BLaER1 treated with 17β-estradiol and CSF1 and Interleukin-3, amounts not matched to agents 10 nM and 100 nM (cell line): ENCODE data around the gene SLC12A4.
"Not testable (repeated sequence)": the region's sequence is repeated elsewhere in the genome, so short reads cannot be mapped to it uniquely, and the experiment has no call there.

Experiments
- H3K27ac ChIP-seq, 11 experiments: shearing (Covaris generic); formaldehyde crosslinking; 2 replicates each; pipeline ENCODE4 v1.8.1; 2022
- H3K27me3 ChIP-seq, 11 experiments: shearing (Covaris generic); formaldehyde crosslinking; 2 replicates each; pipeline ENCODE4 v1.8.1; 2022
- H3K36me3 ChIP-seq, 11 experiments: shearing (Covaris generic); formaldehyde crosslinking; 2 replicates each; pipeline ENCODE4 v1.8.1; 2022
- H3K4me1 ChIP-seq, 10 experiments: shearing (Covaris generic); formaldehyde crosslinking; 2 replicates each; pipeline ENCODE4 v1.8.1; 2022
- H3K4me2 ChIP-seq, 11 experiments: shearing (Covaris generic); formaldehyde crosslinking; 2 replicates each; pipeline ENCODE4 v1.8.1; 2022
- H3K4me3 ChIP-seq, 10 experiments: shearing (Covaris generic); formaldehyde crosslinking; 2 replicates each; pipeline ENCODE4 v1.8.1; 2022
- H3K9ac ChIP-seq, 11 experiments: shearing (Covaris generic); formaldehyde crosslinking; 2 replicates each; pipeline ENCODE4 v1.8.1; 2022
- H3K9me3 ChIP-seq, 11 experiments: shearing (Covaris generic); formaldehyde crosslinking; replicated peaks in 1 of 11; 2 replicates each; pipeline ENCODE4 v1.8.1; 2022
- H4K20me1 ChIP-seq, 11 experiments: shearing (Covaris generic); formaldehyde crosslinking; 2 replicates each; pipeline ENCODE4 v1.8.1; 2022
- Cebpa-rat ChIP-seq, 11 experiments: shearing (Covaris generic); IDR thresholded peaks; 2 replicates each; pipeline ENCODE4 v1.8.1; 2022

The SLC12A4 gene

GRCh38 chr16:68000450-68000849 lies 32.0 kb upstream of the SLC12A4 start:
- Histone ChIP-seq H3K36me3 (no peaks in the 10 kb centered on the region), H3K9me3 (peaks cover 0 to 12% (median 9%) of the 10 kb centered on the region in 11 experiments; a peak in 14 of 22 replicates), H4K20me1 (no peaks in the 10 kb centered on the region), H3K9ac (peak overlapping the region in 4 of 11 experiments; percentile 67 to 79 (median 71); a peak in 5 of 22 replicates), H3K4me2 (peak overlapping the region; percentile 48 to 92 (median 77)), H3K4me3 (peak overlapping the region in 1 of 10 experiments; percentile 46; a peak in 2 of 20 replicates), H3K27me3 (no peaks in the 10 kb centered on the region), H3K27ac (peak overlapping the region in 8 of 11 experiments; percentile 65 to 87 (median 80); a peak in 14 of 22 replicates), H3K4me1 (peaks cover 26 to 82% (median 37%) of the 10 kb centered on the region in 10 experiments)
- no peak for TF ChIP-seq Cebpa-rat (IDR thresholded peaks at IDR 0.05)

GRCh38 chr16:67999985-68000384 lies 31.5 kb upstream of the SLC12A4 start:
- Histone ChIP-seq H3K9ac (peak overlapping the region in 7 of 11 experiments; percentile 18 to 79 (median 69); a peak in 11 of 22 replicates), H3K4me3 (peak overlapping the region in 2 of 10 experiments; percentile 46 to 47; a peak in 2 of 20 replicates), H3K27ac (peak overlapping the region in 10 of 11 experiments; percentile 41 to 87 (median 80); a peak in 19 of 22 replicates), H3K36me3 (no peaks in the 10 kb centered on the region), H3K4me2 (peak overlapping the region; percentile 48 to 92 (median 77)), H3K9me3 (peaks cover 0 to 12% (median 9%) of the 10 kb centered on the region in 11 experiments; a peak in 14 of 22 replicates), H4K20me1 (no peaks in the 10 kb centered on the region), H3K4me1 (peaks cover 26 to 82% (median 39%) of the 10 kb centered on the region in 10 experiments), H3K27me3 (no peaks in the 10 kb centered on the region)
- no peak for TF ChIP-seq Cebpa-rat (IDR thresholded peaks at IDR 0.05)

GRCh38 chr16:67998779-67999688 lies 30.6 kb upstream of the SLC12A4 start, which contains the start of gene DPEP2:
Gene DPEP2 (minus strand): TSS chr16:67999484. CDS start chr16:67993212, 6,272 bp downstream.
- Histone ChIP-seq H3K27ac (peak within 1 kb of the TSS; percentile 25 to 87 (median 79); a peak in 19 of 22 replicates), H3K9ac (peak within 1 kb of the TSS; percentile 3 to 79 (median 67); a peak in 17 of 22 replicates), H3K4me2 (peak within 1 kb of the TSS; percentile 48 to 92 (median 77)), H3K9me3 (peaks cover 0 to 12% (median 9%) of the 10 kb centered on the region in 11 experiments; a peak in 14 of 22 replicates), H3K4me3 (peak within 1 kb of the TSS in 7 of 10 experiments; percentile 1 to 48 (median 46); a peak in 12 of 20 replicates), H3K4me1 (peaks cover 31 to 84% (median 47%) of the 10 kb centered on the region in 10 experiments)
- not testable (repeated sequence) for H3K36me3 ChIP-seq, H3K27me3 ChIP-seq, H4K20me1 ChIP-seq

GRCh38 chr16:67998231-67998778 lies 29.9 kb upstream of the SLC12A4 start:
- not testable (repeated sequence) for H3K36me3 ChIP-seq, H3K27me3 ChIP-seq, H4K20me1 ChIP-seq
- peak overlapping the region; percentile 48 to 92 (median 77); a peak in 21 of 22 replicates for H3K4me2 ChIP-seq
- H3K4me1 ChIP-seq: peaks cover 38 to 91% (median 55%) of the 10 kb centered on the region in 10 experiments
- H3K9me3 ChIP-seq: peaks cover 0 to 12% (median 9%) of the 10 kb centered on the region in 11 experiments; a peak in 14 of 22 replicates
- H3K4me3 ChIP-seq: peak overlapping the region in 4 of 10 experiments; percentile 31 to 46 (median 44); a peak in 7 of 20 replicates
- H3K9ac ChIP-seq: peak overlapping the region in 2 of 11 experiments; percentile 67 to 79; a peak in 2 of 22 replicates
- peak overlapping the region in 9 of 11 experiments; percentile 65 to 87 (median 80); a peak in 16 of 22 replicates for H3K27ac ChIP-seq

GRCh38 chr16:67996666-67997065 lies 28.2 kb upstream of the SLC12A4 start:
- H3K36me3 ChIP-seq: peaks cover 0 to 5% (median 0%) of the 10 kb centered on the region in 11 experiments; a peak in 1 of 22 replicates
- peak overlapping the region in 3 of 11 experiments; percentile 30 to 86 (median 85); a peak in 5 of 22 replicates for H3K27ac ChIP-seq
- no peak overlapping the region for H3K4me3 ChIP-seq
- no peak for TF ChIP-seq Cebpa-rat (IDR thresholded peaks at IDR 0.05)
- peak overlapping the region in 2 of 11 experiments; percentile 73 to 88; a peak in 4 of 22 replicates for H3K4me2 ChIP-seq
- H4K20me1 ChIP-seq: peaks cover 0 to 13% (median 0%) of the 10 kb centered on the region in 11 experiments; a peak in 1 of 22 replicates
- H3K27me3 ChIP-seq: no peaks in the 10 kb centered on the region
- peaks cover 53 to 95% (median 70%) of the 10 kb centered on the region in 10 experiments for H3K4me1 ChIP-seq
- H3K9me3 ChIP-seq: peaks cover 0 to 12% (median 9%) of the 10 kb centered on the region in 11 experiments; a peak in 14 of 22 replicates
- H3K9ac ChIP-seq: peak overlapping the region in 1 of 11 experiments; percentile 53; a peak in 1 of 22 replicates

GRCh38 chr16:67995423-67995822 lies 27.0 kb upstream of the SLC12A4 start:
- peak overlapping the region in 4 of 11 experiments; percentile 56 to 86 (median 83); a peak in 8 of 22 replicates for H3K27ac ChIP-seq
- H3K36me3 ChIP-seq: peaks cover 0 to 12% (median 0%) of the 10 kb centered on the region in 11 experiments; a peak in 2 of 22 replicates
- H3K4me2 ChIP-seq: peak overlapping the region in 6 of 11 experiments; percentile 1 to 90 (median 78); a peak in 11 of 22 replicates
- H3K4me1 ChIP-seq: peaks cover 50 to 82% (median 66%) of the 10 kb centered on the region in 10 experiments
- H3K27me3 ChIP-seq: no peaks in the 10 kb centered on the region
- H3K4me3 ChIP-seq: no peak overlapping the region
- H4K20me1 ChIP-seq: peaks cover 0 to 19% (median 0%) of the 10 kb centered on the region in 11 experiments; a peak in 1 of 22 replicates
- no peak for TF ChIP-seq Cebpa-rat (IDR thresholded peaks at IDR 0.05)
- H3K9me3 ChIP-seq: peaks cover 0 to 12% (median 9%) of the 10 kb centered on the region in 11 experiments; a peak in 14 of 22 replicates
- H3K9ac ChIP-seq: peak overlapping the region in 3 of 11 experiments; percentile 20 to 52 (median 49); a peak in 4 of 22 replicates

GRCh38 chr16:67994040-67994408 lies 25.6 kb upstream of the SLC12A4 start:
- peak overlapping the region; percentile 59 to 86 (median 81); a peak in 21 of 22 replicates for H3K27ac ChIP-seq
- H3K36me3 ChIP-seq: peaks cover 0 to 12% (median 0%) of the 10 kb centered on the region in 11 experiments; a peak in 2 of 22 replicates
- H4K20me1 ChIP-seq: peaks cover 0 to 19% (median 0%) of the 10 kb centered on the region in 11 experiments; a peak in 1 of 22 replicates
- H3K27me3 ChIP-seq: not testable (repeated sequence)
- peak overlapping the region in 5 of 10 experiments; percentile 29 to 60 (median 42); a peak in 7 of 20 replicates for H3K4me3 ChIP-seq
- H3K4me1 ChIP-seq: peaks cover 36 to 71% (median 53%) of the 10 kb centered on the region in 10 experiments
- H3K9ac ChIP-seq: peak overlapping the region; percentile 51 to 77 (median 70)
- peak overlapping the region; percentile 79 to 94 (median 87) for H3K4me2 ChIP-seq
- H3K9me3 ChIP-seq: peaks cover 0 to 12% (median 9%) of the 10 kb centered on the region in 11 experiments; a peak in 14 of 22 replicates
